Measurements from ENCODE around the gene SPAG16. TPM values are rescaled to one million over a fixed set of nuclear protein-coding genes. Genes with fewer than 3 reads are reported as not detected.

The SPAG16 gene
- total RNA-seq, 1 donor from 2014 or later = 18.7 TPM

DNA sequence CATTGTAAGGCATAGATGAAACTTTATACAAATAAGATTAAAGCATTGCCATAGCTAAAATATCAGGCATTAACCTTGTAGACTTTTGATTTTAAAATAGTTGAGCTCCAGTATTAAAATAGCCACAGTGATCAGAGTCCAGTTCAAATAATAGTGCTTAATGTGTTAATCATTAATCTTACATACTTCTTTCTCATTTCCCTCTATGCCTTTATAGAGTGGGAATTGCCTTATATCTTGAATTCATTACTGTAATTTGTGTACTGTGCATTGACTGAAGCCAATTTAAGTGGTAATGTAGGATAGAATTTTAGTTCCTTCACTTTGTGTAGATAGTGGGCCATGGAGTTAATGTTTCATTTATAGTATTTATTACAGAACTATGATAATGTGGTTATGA, 577.4 kb downstream of the SPAG16 start:
- TF ChIP-seq, protein P1, sequence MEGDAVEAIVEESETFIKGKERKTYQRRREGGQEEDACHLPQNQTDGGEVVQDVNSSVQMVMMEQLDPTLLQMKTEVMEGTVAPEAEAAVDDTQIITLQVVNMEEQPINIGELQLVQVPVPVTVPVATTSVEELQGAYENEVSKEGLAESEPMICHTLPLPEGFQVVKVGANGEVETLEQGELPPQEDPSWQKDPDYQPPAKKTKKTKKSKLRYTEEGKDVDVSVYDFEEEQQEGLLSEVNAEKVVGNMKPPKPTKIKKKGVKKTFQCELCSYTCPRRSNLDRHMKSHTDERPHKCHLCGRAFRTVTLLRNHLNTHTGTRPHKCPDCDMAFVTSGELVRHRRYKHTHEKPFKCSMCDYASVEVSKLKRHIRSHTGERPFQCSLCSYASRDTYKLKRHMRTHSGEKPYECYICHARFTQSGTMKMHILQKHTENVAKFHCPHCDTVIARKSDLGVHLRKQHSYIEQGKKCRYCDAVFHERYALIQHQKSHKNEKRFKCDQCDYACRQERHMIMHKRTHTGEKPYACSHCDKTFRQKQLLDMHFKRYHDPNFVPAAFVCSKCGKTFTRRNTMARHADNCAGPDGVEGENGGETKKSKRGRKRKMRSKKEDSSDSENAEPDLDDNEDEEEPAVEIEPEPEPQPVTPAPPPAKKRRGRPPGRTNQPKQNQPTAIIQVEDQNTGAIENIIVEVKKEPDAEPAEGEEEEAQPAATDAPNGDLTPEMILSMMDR (IDR thresholded peaks at IDR 0.05) = no peak
- H3K27ac Mint-ChIP-seq (ENCODE audit: unreplicated experiment) = no peak overlapping the region
- no peaks in the 10 kb centered on the region for H3K4me1 Mint-ChIP-seq (ENCODE audit: low read depth)
- no peak overlapping the region for H3K4me3 Mint-ChIP-seq (ENCODE audit: unreplicated experiment)
- no peak for DNase-seq (ENCODE audit: low spot score)
- H3K9me3 Mint-ChIP-seq (ENCODE audit: low read depth) = peaks cover 6% of the 10 kb centered on the region
- no peaks in the 10 kb centered on the region for H3K27me3 Mint-ChIP-seq (ENCODE audit: low read depth)
- H3K36me3 Mint-ChIP-seq (ENCODE audit: low read depth) = no peaks in the 10 kb centered on the region

GRCh38 chr2:213862407-213863076, 578.3 kb downstream of the SPAG16 start:
- H3K36me3 Mint-ChIP-seq (ENCODE audit: low read depth) = no peaks in the 10 kb centered on the region
- H3K27me3 Mint-ChIP-seq (ENCODE audit: low read depth) = no peaks in the 10 kb centered on the region
- H3K9me3 Mint-ChIP-seq (ENCODE audit: low read depth) = peaks cover 6% of the 10 kb centered on the region
- no peaks in the 10 kb centered on the region for H3K4me1 Mint-ChIP-seq (ENCODE audit: low read depth)
- H3K27ac Mint-ChIP-seq (ENCODE audit: unreplicated experiment) = no peak overlapping the region
- no peak for DNase-seq (ENCODE audit: low spot score)
- no peak overlapping the region for H3K4me3 Mint-ChIP-seq (ENCODE audit: unreplicated experiment)
- TF ChIP-seq, protein P1 (IDR thresholded peaks at IDR 0.05) = no peak

- TF ChIP-seq, protein P1 (IDR thresholded peaks at IDR 0.05) = no peak
- no peak for DNase-seq (ENCODE audit: low spot score)
- Mint-ChIP-seq H3K27ac (ENCODE audit: unreplicated experiment) (no peak overlapping the region), H3K27me3 (ENCODE audit: low read depth) (no peaks in the 10 kb centered on the region), H3K4me3 (ENCODE audit: unreplicated experiment) (no peak overlapping the region), H3K4me1 (ENCODE audit: low read depth) (no peaks in the 10 kb centered on the region), H3K36me3 (ENCODE audit: low read depth) (no peaks in the 10 kb centered on the region), H3K9me3 (ENCODE audit: low read depth) (peaks cover 6% of the 10 kb centered on the region)
These were observed 579.3 kb downstream of the SPAG16 start for GRCh38 chr2:213863541-213863940.

GRCh38 chr2:213868526-213868925, 584.3 kb downstream of the SPAG16 start:
- H3K27ac Mint-ChIP-seq (ENCODE audit: unreplicated experiment) = no peak overlapping the region
- H3K9me3 Mint-ChIP-seq (ENCODE audit: low read depth) = peaks cover 19% of the 10 kb centered on the region
- TF ChIP-seq, protein P1 (IDR thresholded peaks at IDR 0.05) = no peak
- H3K27me3 Mint-ChIP-seq (ENCODE audit: low read depth) = no peaks in the 10 kb centered on the region
- DNase-seq (ENCODE audit: low spot score) = no peak
- no peaks in the 10 kb centered on the region for H3K4me1 Mint-ChIP-seq (ENCODE audit: low read depth)
- no peaks in the 10 kb centered on the region for H3K36me3 Mint-ChIP-seq (ENCODE audit: low read depth)
- H3K4me3 Mint-ChIP-seq (ENCODE audit: unreplicated experiment) = no peak overlapping the region

- H3K4me1 Mint-ChIP-seq (ENCODE audit: low read depth) = no peaks in the 10 kb centered on the region
- TF ChIP-seq, protein P1 (IDR thresholded peaks at IDR 0.05) = no peak
- no peak overlapping the region for H3K4me3 Mint-ChIP-seq (ENCODE audit: unreplicated experiment)
- no peak for DNase-seq (ENCODE audit: low spot score)
- H3K27me3 Mint-ChIP-seq (ENCODE audit: low read depth) = no peaks in the 10 kb centered on the region
- H3K27ac Mint-ChIP-seq (ENCODE audit: unreplicated experiment) = no peak overlapping the region
- H3K36me3 Mint-ChIP-seq (ENCODE audit: low read depth) = peaks cover 1% of the 10 kb centered on the region
- H3K9me3 Mint-ChIP-seq (ENCODE audit: low read depth) = peaks cover 26% of the 10 kb centered on the region
These were observed 601.2 kb downstream of the SPAG16 start for GRCh38 chr2:213885485-213885884.
